ENCODE measurements around the gene URI1. TPM values are rescaled to one million over a fixed set of nuclear protein-coding genes. Genes with fewer than 3 reads are reported as not detected.
"Not testable (repeated sequence)": the region's sequence is repeated elsewhere in the genome, so short reads cannot be mapped to it uniquely, and the experiment has no call there.

URI1 gene
- total and polyA plus RNA-seq, 3 donors from 2014 or later, result 71.4 to 105 (median 104) TPM

- Histone ChIP-seq H3K36me3 (ENCODE audit: low read depth, missing control alignments) (no peaks in the 10 kb centered on the region), H3K9me3 (no peaks in the 10 kb centered on the region), H3K4me3 (no peak overlapping the region), H3K27me3 (no peaks in the 10 kb centered on the region), H3K27ac (no peak overlapping the region), H3K4me1 (peaks cover 28% of the 10 kb centered on the region)
- WGBS, 2 donors, result 87 to 89% methylated on average over 3 of the region's 3 CpGs
- no peak for DNase-seq
- intact Hi-C loops (cut with DNase I; ENCODE audit: low total_unique reads), result no loop called here
- TF ChIP-seq, protein P1, sequence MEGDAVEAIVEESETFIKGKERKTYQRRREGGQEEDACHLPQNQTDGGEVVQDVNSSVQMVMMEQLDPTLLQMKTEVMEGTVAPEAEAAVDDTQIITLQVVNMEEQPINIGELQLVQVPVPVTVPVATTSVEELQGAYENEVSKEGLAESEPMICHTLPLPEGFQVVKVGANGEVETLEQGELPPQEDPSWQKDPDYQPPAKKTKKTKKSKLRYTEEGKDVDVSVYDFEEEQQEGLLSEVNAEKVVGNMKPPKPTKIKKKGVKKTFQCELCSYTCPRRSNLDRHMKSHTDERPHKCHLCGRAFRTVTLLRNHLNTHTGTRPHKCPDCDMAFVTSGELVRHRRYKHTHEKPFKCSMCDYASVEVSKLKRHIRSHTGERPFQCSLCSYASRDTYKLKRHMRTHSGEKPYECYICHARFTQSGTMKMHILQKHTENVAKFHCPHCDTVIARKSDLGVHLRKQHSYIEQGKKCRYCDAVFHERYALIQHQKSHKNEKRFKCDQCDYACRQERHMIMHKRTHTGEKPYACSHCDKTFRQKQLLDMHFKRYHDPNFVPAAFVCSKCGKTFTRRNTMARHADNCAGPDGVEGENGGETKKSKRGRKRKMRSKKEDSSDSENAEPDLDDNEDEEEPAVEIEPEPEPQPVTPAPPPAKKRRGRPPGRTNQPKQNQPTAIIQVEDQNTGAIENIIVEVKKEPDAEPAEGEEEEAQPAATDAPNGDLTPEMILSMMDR (IDR thresholded peaks at IDR 0.05), result no peak
- no peak for TF ChIP-seq POLR2A (IDR thresholded peaks at IDR 0.05)
Measured at GRCh38 chr19:29961311-29961710, 19.3 kb downstream of the URI1 start.

- TF ChIP-seq, protein P1 (IDR thresholded peaks at IDR 0.05), result no peak
- no peak for TF ChIP-seq POLR2A (IDR thresholded peaks at IDR 0.05)
- WGBS, 2 donors, result 72 to 76% methylated on average over 2 of the region's 2 CpGs
- Histone ChIP-seq H3K27ac (no peak overlapping the region), H3K4me3 (no peak overlapping the region), H3K36me3 (ENCODE audit: low read depth, missing control alignments) (no peaks in the 10 kb centered on the region), H3K4me1 (peaks cover 32% of the 10 kb centered on the region), H3K9me3 (no peaks in the 10 kb centered on the region), H3K27me3 (no peaks in the 10 kb centered on the region)
- intact Hi-C loops (cut with DNase I; ENCODE audit: low total_unique reads), result no loop called here
- DNase-seq, result no peak
Measured at GRCh38 chr19:29962793-29963192, 20.8 kb downstream of the URI1 start.

DNA sequence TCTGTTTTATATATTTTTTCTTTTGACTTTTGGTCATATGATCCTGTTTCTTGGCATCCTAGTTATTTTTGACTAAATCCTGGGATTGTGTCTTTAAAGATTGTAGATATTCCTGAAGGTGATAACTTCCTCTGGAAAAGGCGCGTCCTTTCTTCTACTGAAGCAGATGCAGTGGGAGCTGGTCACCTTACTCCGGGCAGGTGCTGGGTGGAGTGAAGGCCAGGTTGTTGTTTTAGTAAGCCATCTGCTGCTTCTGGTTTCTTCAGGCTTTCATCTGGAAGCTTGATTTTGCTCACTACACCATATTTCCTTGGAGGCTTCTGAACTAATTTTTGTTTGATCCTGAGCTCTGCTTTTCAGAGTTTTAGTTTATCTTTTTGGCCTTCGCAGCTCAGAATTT is 21.5 kb downstream of the URI1 start:
- intact Hi-C loops (cut with DNase I; ENCODE audit: low total_unique reads), result no loop called here
- 55 to 61% methylated on average over 4 of the region's 4 CpGs for WGBS, 2 donors
- no peak for DNase-seq
- no peak for TF ChIP-seq POLR2A (IDR thresholded peaks at IDR 0.05)
- TF ChIP-seq, protein P1 (IDR thresholded peaks at IDR 0.05), result no peak
- peaks cover 32% of the 10 kb centered on the region for H3K4me1 ChIP-seq
- no peak overlapping the region for H3K27ac ChIP-seq
- H3K4me3 ChIP-seq, result no peak overlapping the region
- H3K36me3 ChIP-seq (ENCODE audit: low read depth, missing control alignments), result no peaks in the 10 kb centered on the region
- H3K27me3 ChIP-seq, result no peaks in the 10 kb centered on the region
- H3K9me3 ChIP-seq, result no peaks in the 10 kb centered on the region

DNA sequence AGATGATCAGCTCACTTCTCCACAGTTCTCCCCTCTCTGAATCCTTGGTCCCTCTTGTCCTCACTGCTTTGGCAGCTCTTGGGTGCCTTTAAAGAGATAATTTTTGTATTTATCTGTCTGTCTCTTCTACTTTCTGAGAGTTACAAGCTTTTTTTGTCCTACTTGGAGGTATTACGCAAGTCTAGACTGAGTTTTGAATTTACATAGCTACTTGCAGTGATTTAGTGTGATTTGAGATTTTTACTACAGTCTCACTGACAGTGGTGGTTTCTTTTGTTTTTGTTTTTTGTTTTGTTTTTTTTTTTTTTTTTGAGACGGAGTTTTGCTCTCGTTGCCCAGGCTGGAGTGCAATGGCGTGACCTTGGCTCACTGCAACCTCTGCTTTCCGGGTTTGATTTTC is 22.1 kb downstream of the URI1 start:
- intact Hi-C loops (cut with DNase I; ENCODE audit: low total_unique reads), result no loop called here
- DNase-seq, result no peak
- Histone ChIP-seq H3K27me3 (no peaks in the 10 kb centered on the region), H3K36me3 (ENCODE audit: low read depth, missing control alignments) (no peaks in the 10 kb centered on the region), H3K9me3 (no peaks in the 10 kb centered on the region), H3K27ac (no peak overlapping the region), H3K4me1 (peaks cover 32% of the 10 kb centered on the region), H3K4me3 (no peak overlapping the region)
- WGBS, 2 donors, result 42 to 55% methylated on average over 5 of the region's 5 CpGs
- TF ChIP-seq, protein P1 (IDR thresholded peaks at IDR 0.05), result no peak
- no peak for TF ChIP-seq POLR2A (IDR thresholded peaks at IDR 0.05)

- intact Hi-C loops (cut with DNase I; ENCODE audit: low total_unique reads), result no loop called here
- H3K27ac ChIP-seq, result no peak overlapping the region
- H3K9me3 ChIP-seq, result no peaks in the 10 kb centered on the region
- H3K36me3 ChIP-seq (ENCODE audit: low read depth, missing control alignments), result no peaks in the 10 kb centered on the region
- DNase-seq, result no peak
- TF ChIP-seq, protein P1 (IDR thresholded peaks at IDR 0.05), result no peak
- TF ChIP-seq POLR2A (IDR thresholded peaks at IDR 0.05), result no peak
- no peak overlapping the region for H3K4me3 ChIP-seq
- H3K27me3 ChIP-seq, result no peaks in the 10 kb centered on the region
- 77 to 85% methylated on average over 4 of the region's 4 CpGs for WGBS, 2 donors
- peaks cover 32% of the 10 kb centered on the region for H3K4me1 ChIP-seq
Measured at GRCh38 chr19:29965492-29965891, 23.5 kb downstream of the URI1 start.

DNA sequence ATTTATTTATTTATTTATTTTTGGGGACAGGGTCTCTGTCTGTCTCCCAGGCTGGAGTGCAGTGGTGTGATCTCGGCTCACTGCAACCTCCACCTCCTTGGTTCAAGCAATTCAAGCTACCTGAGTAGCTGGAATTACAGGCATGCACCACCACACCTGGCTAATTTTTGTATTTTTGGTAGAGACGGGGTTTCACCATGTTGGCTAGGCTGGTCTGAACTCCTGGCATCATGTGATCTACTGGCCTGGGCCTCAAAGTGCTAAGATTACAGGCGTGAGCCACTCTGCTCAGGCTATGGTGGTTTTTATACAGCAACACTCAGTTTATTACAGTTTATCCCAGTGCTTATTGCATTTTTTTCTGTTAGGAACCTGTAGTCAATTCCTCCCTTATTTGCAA is 24.1 kb downstream of the URI1 start:
- 83 to 90% methylated on average over 3 of the region's 3 CpGs for WGBS, 2 donors
- H3K27me3 ChIP-seq; H3K27ac ChIP-seq; H3K4me3 ChIP-seq; DNase-seq; intact Hi-C loops (cut with DNase I; ENCODE audit: low total_unique reads); H3K9me3 ChIP-seq; H3K36me3 ChIP-seq (ENCODE audit: low read depth, missing control alignments): not testable (repeated sequence)
- H3K4me1 ChIP-seq, result peaks cover 32% of the 10 kb centered on the region
